ENCODE measurements around the gene GMPR.

DNA sequence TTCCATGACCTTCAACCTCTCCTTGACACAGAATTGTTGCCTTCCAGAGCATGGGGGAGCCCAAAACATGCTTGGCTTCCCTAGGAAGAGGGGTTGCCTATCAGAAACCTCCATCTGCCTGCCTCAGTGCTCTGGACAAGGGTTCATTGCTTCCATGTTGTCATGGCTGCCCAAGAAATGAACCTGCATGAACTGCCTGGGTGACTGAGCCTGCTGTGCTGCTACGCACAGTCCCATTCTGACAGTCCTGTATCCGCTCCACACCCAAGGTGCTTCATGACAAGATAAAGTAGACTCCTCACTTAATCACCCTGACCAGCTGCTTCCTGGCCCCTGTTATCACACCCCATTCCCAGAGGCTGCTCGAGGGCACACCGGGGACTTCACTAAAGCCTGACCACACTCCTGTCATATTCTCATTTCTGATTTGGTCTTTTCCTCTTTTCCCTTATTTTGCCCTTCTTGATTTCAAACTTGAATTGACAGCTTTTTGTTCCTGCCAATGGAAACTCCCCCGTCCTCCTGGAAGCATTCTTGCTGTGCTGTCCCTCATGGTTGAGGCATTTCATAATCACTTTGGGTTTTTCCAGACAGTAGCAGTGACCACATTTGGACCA, 31.9 kb downstream of the GMPR start:
- TF ChIP-seq, protein P1, sequence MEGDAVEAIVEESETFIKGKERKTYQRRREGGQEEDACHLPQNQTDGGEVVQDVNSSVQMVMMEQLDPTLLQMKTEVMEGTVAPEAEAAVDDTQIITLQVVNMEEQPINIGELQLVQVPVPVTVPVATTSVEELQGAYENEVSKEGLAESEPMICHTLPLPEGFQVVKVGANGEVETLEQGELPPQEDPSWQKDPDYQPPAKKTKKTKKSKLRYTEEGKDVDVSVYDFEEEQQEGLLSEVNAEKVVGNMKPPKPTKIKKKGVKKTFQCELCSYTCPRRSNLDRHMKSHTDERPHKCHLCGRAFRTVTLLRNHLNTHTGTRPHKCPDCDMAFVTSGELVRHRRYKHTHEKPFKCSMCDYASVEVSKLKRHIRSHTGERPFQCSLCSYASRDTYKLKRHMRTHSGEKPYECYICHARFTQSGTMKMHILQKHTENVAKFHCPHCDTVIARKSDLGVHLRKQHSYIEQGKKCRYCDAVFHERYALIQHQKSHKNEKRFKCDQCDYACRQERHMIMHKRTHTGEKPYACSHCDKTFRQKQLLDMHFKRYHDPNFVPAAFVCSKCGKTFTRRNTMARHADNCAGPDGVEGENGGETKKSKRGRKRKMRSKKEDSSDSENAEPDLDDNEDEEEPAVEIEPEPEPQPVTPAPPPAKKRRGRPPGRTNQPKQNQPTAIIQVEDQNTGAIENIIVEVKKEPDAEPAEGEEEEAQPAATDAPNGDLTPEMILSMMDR (conservative IDR thresholded peaks at IDR 0.05 in 1 of 2, IDR thresholded peaks at IDR 0.05 in 1 of 2; ENCODE audit: extremely low read depth in 1 of 2, insufficient read depth in 1 of 2, low read depth in 1 of 2, low read length in 2 of 2) = no peak
- no peak for TF ChIP-seq EZH2 (IDR thresholded peaks at IDR 0.05; ENCODE audit: borderline replicate concordance, low read length)
